Measurements from ENCODE around the gene PPIL6.
"Not testable (repeated sequence)": the region's sequence is repeated elsewhere in the genome, so short reads cannot be mapped to it uniquely, and the experiment has no call there.

PPIL6 gene

DNA sequence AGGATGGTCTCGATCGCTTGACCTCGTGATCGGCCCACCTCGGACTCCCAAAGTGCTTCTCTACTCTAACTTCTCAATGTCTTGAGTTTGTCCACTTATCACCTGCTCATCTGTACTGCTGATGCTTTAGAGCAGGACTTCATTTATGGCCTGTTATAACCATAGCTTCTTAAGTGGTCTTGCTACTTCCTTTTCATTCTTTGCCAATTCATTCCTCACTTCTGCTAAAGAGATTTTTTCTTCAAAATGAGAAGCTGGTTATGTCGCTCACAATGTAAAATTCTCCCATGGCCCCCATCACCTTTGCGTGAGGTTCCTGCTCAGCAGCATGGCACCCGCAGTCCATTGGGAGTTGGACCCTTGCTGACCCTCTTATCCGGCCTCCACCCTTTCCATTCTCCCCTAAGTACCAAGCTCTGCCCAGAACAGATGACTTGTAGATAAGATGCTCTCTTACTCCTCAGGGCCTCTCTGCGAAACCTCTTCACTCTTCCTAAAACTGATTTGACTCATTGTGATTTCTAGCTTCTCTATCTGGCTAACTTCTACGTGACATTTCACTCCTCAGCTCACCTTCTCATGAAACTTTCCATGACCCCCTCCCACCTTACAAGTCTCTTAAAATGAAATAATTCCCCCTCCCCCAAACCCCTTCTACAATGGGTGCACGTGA is 44.2 kb downstream of the PPIL6 start:
- no peak for DNase-seq (ENCODE audit: low read depth)

- peak; percentile 63 for DNase-seq (ENCODE audit: low read depth)
Measured at GRCh38 chr6:109393886-109394281, 46.5 kb downstream of the PPIL6 start.

GRCh38 chr6:109393157-109393885 is 47.1 kb downstream of the PPIL6 start:
- no peak for DNase-seq (ENCODE audit: low read depth)

GRCh38 chr6:109389650-109390274 is 50.7 kb downstream of the PPIL6 start:
- DNase-seq (ENCODE audit: low read depth), result peak; percentile 44

GRCh38 chr6:109388265-109388664 is 52.2 kb downstream of the PPIL6 start:
- DNase-seq (ENCODE audit: low read depth), result no peak

DNA sequence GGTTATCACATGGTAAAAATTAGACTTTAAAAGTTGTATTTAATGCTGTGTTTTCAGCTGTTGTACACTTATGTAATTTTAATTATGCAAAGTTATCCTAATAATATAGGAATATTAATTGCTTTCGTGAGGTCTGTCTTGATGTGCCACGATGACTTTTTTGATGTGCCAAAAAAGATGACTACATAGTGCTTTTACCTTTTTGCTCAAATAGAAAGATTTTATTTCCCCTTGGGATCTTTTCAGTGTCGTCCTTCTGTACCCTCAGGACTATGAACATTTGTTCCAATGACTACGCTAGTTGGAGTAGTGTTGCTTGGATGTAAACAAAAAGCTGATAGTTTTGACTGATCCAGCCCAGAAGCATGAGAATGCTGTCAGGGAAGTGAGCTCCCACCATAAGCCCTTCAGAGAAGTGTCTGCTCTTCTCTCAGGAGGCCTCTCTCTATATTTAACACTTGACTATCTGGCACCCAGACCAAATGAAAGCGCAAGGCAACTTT is 56.9 kb downstream of the PPIL6 start:
- no peak for DNase-seq (ENCODE audit: low read depth)

- peak; percentile 94 for DNase-seq (ENCODE audit: low read depth)
Measured at GRCh38 chr6:109382576-109383437, 57.6 kb downstream of the PPIL6 start.

- DNase-seq (ENCODE audit: low read depth), result peak; percentile 94
Measured at GRCh38 chr6:109381747-109382575, 58.5 kb downstream of the PPIL6 start, which contains the start of gene CD164. CD164 (minus strand) TSS chr6:109382467; CDS start chr6:109382378, 89 bp downstream.

GRCh38 chr6:109381061-109381746 is 59.2 kb downstream of the PPIL6 start:
- DNase-seq (ENCODE audit: low read depth), result no peak

- peak; percentile 66 for DNase-seq (ENCODE audit: low read depth)
Measured at GRCh38 chr6:109379711-109380110, 60.7 kb downstream of the PPIL6 start.

DNA sequence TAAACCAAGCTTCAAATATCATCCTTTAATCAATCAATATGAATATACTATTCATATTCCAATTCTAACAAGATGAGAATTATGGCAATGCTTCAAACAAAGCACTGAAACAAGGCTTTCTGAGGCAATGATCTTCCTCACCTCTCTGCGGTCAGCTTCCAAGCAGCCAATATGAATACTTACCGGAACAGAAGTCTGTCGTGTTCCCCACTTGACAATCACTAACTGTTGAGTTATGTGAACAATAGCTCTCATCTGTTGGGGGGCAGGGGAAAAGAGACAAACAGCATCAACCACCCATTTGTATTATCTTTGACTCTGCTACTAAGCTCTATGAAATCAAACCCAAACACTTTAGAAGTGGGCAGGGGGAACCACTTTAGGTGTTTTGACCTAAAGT is 62.7 kb downstream of the PPIL6 start:
- no peak for DNase-seq (ENCODE audit: low read depth)

GRCh38 chr6:109374326-109374892 is 66.0 kb downstream of the PPIL6 start:
- DNase-seq (ENCODE audit: low read depth), result no peak

- DNase-seq (ENCODE audit: low read depth), result no peak
Measured at GRCh38 chr6:109373762-109374161, 66.7 kb downstream of the PPIL6 start.

DNA sequence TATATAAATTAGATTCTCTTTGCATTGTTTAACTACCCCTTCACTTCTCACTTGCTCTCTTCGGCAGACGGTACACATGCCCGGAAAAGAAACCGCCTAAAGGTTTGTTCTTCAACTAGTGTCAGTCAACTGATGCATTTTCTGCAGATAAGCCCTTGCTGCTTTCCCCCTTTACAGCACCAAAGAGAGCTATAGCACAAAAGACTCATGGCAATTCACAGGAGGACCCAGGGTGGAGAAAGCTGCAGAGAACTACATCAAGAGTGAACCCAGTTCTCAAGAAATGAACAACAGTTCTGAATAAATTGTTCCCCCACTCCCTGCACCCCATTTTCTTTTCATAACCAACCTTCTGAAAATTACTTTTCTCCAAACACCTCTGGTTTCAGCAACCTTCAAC is 67.1 kb downstream of the PPIL6 start:
- no peak for DNase-seq (ENCODE audit: low read depth)

DNA sequence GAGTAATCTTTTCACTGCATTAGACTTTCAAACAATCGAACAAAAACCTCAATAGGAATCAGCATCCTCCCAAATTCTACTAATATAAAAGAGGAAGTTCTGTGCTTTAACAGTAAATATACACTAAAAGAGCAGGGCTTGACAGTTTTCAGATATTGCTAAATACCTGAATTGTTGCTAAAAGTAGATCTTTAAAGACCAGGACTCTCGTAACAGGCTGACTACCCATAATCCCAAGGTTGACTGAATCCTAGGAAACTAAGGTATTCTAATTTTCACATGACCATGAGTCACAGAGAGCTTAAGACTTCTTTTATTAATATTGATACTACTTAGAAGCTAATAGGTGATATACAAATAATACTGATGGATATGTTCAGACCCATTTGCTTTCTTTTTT is 68.3 kb downstream of the PPIL6 start:
- DNase-seq (ENCODE audit: low read depth), result peak; percentile 63

DNA sequence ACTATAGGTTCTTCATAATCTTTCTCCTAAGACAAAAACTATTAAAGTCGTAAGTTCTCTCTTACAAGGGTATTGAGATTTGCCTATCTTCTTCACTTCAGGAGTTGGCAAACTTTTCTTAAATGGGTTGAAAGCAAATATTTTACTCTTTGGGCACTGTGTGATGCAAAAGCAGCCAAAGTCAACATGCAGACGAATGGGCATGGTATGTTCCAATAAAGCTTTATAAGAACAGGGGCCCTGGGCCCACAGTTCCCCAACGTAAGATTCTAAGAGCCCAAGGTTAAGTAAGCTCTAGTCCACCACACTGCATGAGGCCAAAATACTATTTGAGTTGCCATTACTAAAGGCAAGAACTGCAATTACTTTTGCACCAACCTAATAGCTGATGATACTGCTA is 69.6 kb downstream of the PPIL6 start:
- DNase-seq (ENCODE audit: low read depth), result no peak

- no peak for DNase-seq (ENCODE audit: low read depth)
Measured at GRCh38 chr6:109370336-109370735, 70.1 kb downstream of the PPIL6 start.

DNA sequence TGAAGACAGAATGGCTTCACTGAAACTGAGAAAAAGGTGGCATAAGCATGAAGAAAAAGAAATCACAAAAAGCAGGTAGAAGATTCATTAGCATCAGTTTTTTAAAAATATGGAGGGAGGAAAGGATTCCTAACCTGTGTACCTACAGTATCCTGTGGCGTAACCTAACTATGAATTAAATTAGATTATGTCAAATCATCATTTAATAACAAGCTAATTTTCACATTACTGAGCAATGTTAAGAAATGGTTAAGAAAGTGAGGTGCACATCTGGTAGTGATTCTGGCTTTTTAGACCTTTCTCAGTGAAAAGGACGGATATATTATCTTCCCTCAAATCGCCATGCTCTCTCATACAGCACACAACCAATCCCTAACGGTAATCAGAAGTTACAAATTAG is 70.7 kb downstream of the PPIL6 start:
- DNase-seq (ENCODE audit: low read depth), result no peak

DNA sequence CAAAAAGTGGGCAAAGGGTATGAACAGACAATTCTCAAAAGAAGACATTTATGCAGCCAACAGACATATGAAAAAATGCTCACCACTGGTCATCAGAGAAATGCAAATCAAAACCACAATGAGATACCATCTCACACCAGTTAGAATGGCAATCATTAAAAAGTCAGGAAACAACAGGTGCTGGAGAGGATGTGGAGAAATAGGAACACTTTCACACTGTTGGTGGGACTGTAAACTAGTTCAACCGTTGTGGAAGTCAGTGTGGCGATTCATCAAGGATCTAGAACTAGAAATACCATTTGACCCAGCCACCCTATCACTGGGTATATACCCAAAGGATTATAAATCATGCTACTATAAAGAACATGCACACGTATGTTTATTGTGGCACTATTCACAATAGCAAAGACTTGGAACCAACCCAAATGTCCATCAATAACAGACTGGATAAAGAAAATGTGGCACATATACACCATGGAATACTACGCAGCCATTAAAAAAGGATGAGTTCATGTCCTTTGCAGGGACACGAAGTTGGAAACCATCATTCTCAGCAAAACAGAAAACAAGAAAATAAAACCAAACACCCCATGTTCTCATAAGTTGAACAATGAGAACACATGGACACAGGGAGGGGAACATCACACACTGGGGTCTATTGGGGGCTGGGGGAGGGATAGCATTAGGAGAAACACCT is 75.9 kb downstream of the PPIL6 start:
- DNase-seq (ENCODE audit: low read depth), result not testable (repeated sequence)

- DNase-seq (ENCODE audit: low read depth), result no peak
Measured at GRCh38 chr6:109363753-109364152, 76.7 kb downstream of the PPIL6 start.
